NT2/D1 (cell line): Measurements from ENCODE around the gene NGF.

Experiments
- SUZ12 ChIP-seq: IDR thresholded peaks from 2 replicates; pipeline ENCODE4 v1.6.1; 2011; ENCODE audit not compliant: insufficient read length, insufficient read depth; ENCODE audit errors: extremely low read depth
- YY1 ChIP-seq: IDR thresholded peaks from 2 replicates; pipeline ENCODE4 v1.6.1; 2011; ENCODE audit not compliant: insufficient read length, insufficient read depth

DNA sequence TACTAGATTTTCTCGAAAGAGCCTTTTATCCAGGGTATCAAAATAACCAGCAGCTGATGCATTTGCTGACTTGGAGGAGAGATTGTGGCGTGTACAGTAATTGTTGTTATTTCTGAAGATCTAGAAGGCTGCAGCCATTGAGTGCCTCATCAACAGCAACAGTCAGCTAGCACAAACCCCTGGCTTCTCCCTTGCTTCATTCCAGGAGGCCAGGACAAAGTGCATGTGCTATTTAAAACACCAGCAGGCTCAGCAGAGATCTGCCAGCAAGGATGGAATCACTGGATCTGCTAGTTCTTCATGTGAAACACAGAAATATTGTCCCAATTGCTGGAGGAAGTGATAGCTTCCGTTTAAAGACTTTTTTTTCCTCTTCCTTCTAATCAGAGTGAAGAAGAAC is 2.8 kb upstream of the NGF start:
- TF ChIP-seq SUZ12 (no peak), YY1 (no peak)
